T-helper 17 cell (primary cell): ENCODE results near the gene SEMA3C. TPM values are rescaled to one million over a fixed set of nuclear protein-coding genes. Genes with fewer than 3 reads are reported as not detected.

Experiments
- ATAC-seq: fragments of 150-1000 bp; cut with Tn5 transposase; 2 replicates; pipeline ENCODE4 v1.10.0; 2021; ENCODE audit warnings: mild to moderate bottlenecking, moderate library complexity
- DNase-seq, 3 donors: peaks; one replicate each; pipeline versions ENCODE4 v3.0.0 to v3.0.0-alpha.2; 2020 to 2021
- H3K9me3 ChIP-seq: one replicate; pipeline ENCODE4 v1.7.0; 2013; ENCODE audit warnings: low read length, mild to moderate bottlenecking; ENCODE audit not compliant: control insufficient read depth, poor library complexity, severe bottlenecking
- H3K27ac Mint-ChIP-seq: one replicate; pipeline ENCODE4 v1.8.0; 2022; ENCODE audit warnings: mild to moderate bottlenecking, moderate library complexity, mixed read lengths
- H3K27me3 Mint-ChIP-seq: one replicate; pipeline ENCODE4 v1.8.0; 2022; ENCODE audit warnings: mixed read lengths
- H3K36me3 Mint-ChIP-seq: one replicate; pipeline ENCODE4 v1.8.0; 2022; ENCODE audit warnings: low read depth, mixed read lengths
- H3K4me1 Mint-ChIP-seq: one replicate; pipeline ENCODE4 v1.8.0; 2022; ENCODE audit warnings: mild to moderate bottlenecking, mixed read lengths
- H3K4me3 Mint-ChIP-seq: one replicate; pipeline ENCODE4 v1.8.0; 2022; ENCODE audit warnings: mild to moderate bottlenecking, moderate library complexity, mixed read lengths
- total RNA-seq, 4 donors: library from RNA in 2 of 4; stranded (reverse) in 2 of 4; gene quantifications; one replicate each; pipeline ENCODE4 v1.2.3 and lab custom pipeline; 2022 to 2026

SEMA3C gene
- total RNA-seq, 2 donors from 2014 or later, result 0.26 to 0.62 TPM

- Mint-ChIP-seq H3K27me3 (no peaks in the 10 kb centered on the region), H3K4me1 (no peaks in the 10 kb centered on the region), H3K36me3 (no peaks in the 10 kb centered on the region), H3K27ac (no peak overlapping the region), H3K4me3 (no peak overlapping the region)
- ATAC-seq (no peak), DNase-seq (no peak)
- H3K9me3 ChIP-seq, result no peaks in the 10 kb centered on the region
Observed at GRCh38 chr7:80895056-80895455, 23.8 kb downstream of the SEMA3C start.

GRCh38 chr7:80891259-80891544 is 27.6 kb downstream of the SEMA3C start:
- DNase-seq (no peak), ATAC-seq (no peak)
- no peaks in the 10 kb centered on the region for H3K27me3 Mint-ChIP-seq
- no peaks in the 10 kb centered on the region for H3K4me1 Mint-ChIP-seq
- no peaks in the 10 kb centered on the region for H3K9me3 ChIP-seq
- no peak overlapping the region for H3K27ac Mint-ChIP-seq
- no peak overlapping the region for H3K4me3 Mint-ChIP-seq
- no peaks in the 10 kb centered on the region for H3K36me3 Mint-ChIP-seq

- H3K27me3 Mint-ChIP-seq, result no peaks in the 10 kb centered on the region
- no peaks in the 10 kb centered on the region for H3K9me3 ChIP-seq
- H3K4me1 Mint-ChIP-seq, result no peaks in the 10 kb centered on the region
- no peaks in the 10 kb centered on the region for H3K36me3 Mint-ChIP-seq
- ATAC-seq (no peak), DNase-seq (no peak)
- no peak overlapping the region for H3K27ac Mint-ChIP-seq
- no peak overlapping the region for H3K4me3 Mint-ChIP-seq
Observed at GRCh38 chr7:80890426-80891258, 28.2 kb downstream of the SEMA3C start.

- no peak overlapping the region for H3K4me3 Mint-ChIP-seq
- no peak for DNase-seq
- H3K9me3 ChIP-seq, result no peaks in the 10 kb centered on the region
- ATAC-seq, result no peak
- no peaks in the 10 kb centered on the region for H3K27me3 Mint-ChIP-seq
- no peak overlapping the region for H3K27ac Mint-ChIP-seq
- no peaks in the 10 kb centered on the region for H3K36me3 Mint-ChIP-seq
- H3K4me1 Mint-ChIP-seq, result no peaks in the 10 kb centered on the region
Observed at GRCh38 chr7:80889525-80889924, 29.3 kb downstream of the SEMA3C start.

GRCh38 chr7:80885757-80886156 is 33.1 kb downstream of the SEMA3C start:
- Mint-ChIP-seq H3K27me3 (no peaks in the 10 kb centered on the region), H3K36me3 (no peaks in the 10 kb centered on the region), H3K27ac (no peak overlapping the region), H3K4me3 (no peak overlapping the region), H3K4me1 (no peaks in the 10 kb centered on the region)
- ATAC-seq (no peak), DNase-seq (no peak)
- no peaks in the 10 kb centered on the region for H3K9me3 ChIP-seq

GRCh38 chr7:80884511-80885195 is 34.2 kb downstream of the SEMA3C start:
- no peak overlapping the region for H3K4me3 Mint-ChIP-seq

GRCh38 chr7:80883154-80884025 is 35.5 kb downstream of the SEMA3C start:
- ATAC-seq (peak; percentile 36), DNase-seq (no peak)
- H3K9me3 ChIP-seq, result no peaks in the 10 kb centered on the region
- Mint-ChIP-seq H3K4me1 (no peaks in the 10 kb centered on the region), H3K27ac (no peak overlapping the region), H3K36me3 (no peaks in the 10 kb centered on the region), H3K27me3 (no peaks in the 10 kb centered on the region), H3K4me3 (no peak overlapping the region)

More at GRCh38 chr7:80884511-80885195, 34.2 kb downstream of the SEMA3C start:
- Mint-ChIP-seq H3K36me3 (no peaks in the 10 kb centered on the region), H3K27me3 (no peaks in the 10 kb centered on the region), H3K4me1 (no peaks in the 10 kb centered on the region), H3K27ac (no peak overlapping the region)
- no peak for ATAC-seq
- DNase-seq, result no peak
- no peaks in the 10 kb centered on the region for H3K9me3 ChIP-seq

- ATAC-seq (no peak), DNase-seq (no peak)
- H3K4me1 Mint-ChIP-seq, result no peaks in the 10 kb centered on the region
- H3K27ac Mint-ChIP-seq, result no peak overlapping the region
- no peaks in the 10 kb centered on the region for H3K9me3 ChIP-seq
- no peaks in the 10 kb centered on the region for H3K27me3 Mint-ChIP-seq
- no peaks in the 10 kb centered on the region for H3K36me3 Mint-ChIP-seq
- H3K4me3 Mint-ChIP-seq, result no peak overlapping the region
Observed at GRCh38 chr7:80882213-80882801, 36.5 kb downstream of the SEMA3C start.

- H3K27me3 Mint-ChIP-seq, result no peaks in the 10 kb centered on the region
- DNase-seq, result no peak
- H3K27ac Mint-ChIP-seq, result no peak overlapping the region
- no peaks in the 10 kb centered on the region for H3K36me3 Mint-ChIP-seq
- no peaks in the 10 kb centered on the region for H3K4me1 Mint-ChIP-seq
- H3K4me3 Mint-ChIP-seq, result no peak overlapping the region
- ATAC-seq, result no peak
- no peaks in the 10 kb centered on the region for H3K9me3 ChIP-seq
Observed at GRCh38 chr7:80881351-80881900, 37.4 kb downstream of the SEMA3C start.

- Mint-ChIP-seq H3K4me3 (no peak overlapping the region), H3K36me3 (no peaks in the 10 kb centered on the region), H3K27me3 (no peaks in the 10 kb centered on the region), H3K27ac (no peak overlapping the region), H3K4me1 (no peaks in the 10 kb centered on the region)
- H3K9me3 ChIP-seq, result no peaks in the 10 kb centered on the region
- ATAC-seq (no peak), DNase-seq (no peak)
Observed at GRCh38 chr7:80879849-80880248, 39.0 kb downstream of the SEMA3C start.

GRCh38 chr7:80876894-80877414 is 41.9 kb downstream of the SEMA3C start:
- no peak for ATAC-seq
- Mint-ChIP-seq H3K27ac (no peak overlapping the region), H3K27me3 (no peaks in the 10 kb centered on the region), H3K4me3 (no peak overlapping the region), H3K4me1 (no peaks in the 10 kb centered on the region), H3K36me3 (no peaks in the 10 kb centered on the region)
- no peak for DNase-seq
- no peaks in the 10 kb centered on the region for H3K9me3 ChIP-seq

GRCh38 chr7:80875537-80876120 is 43.2 kb downstream of the SEMA3C start:
- DNase-seq (no peak), ATAC-seq (no peak)
- no peak overlapping the region for H3K27ac Mint-ChIP-seq
- H3K4me3 Mint-ChIP-seq, result no peak overlapping the region
- no peaks in the 10 kb centered on the region for H3K4me1 Mint-ChIP-seq
- H3K36me3 Mint-ChIP-seq, result no peaks in the 10 kb centered on the region
- no peaks in the 10 kb centered on the region for H3K27me3 Mint-ChIP-seq
- no peaks in the 10 kb centered on the region for H3K9me3 ChIP-seq
